ENCODE data around the gene C10orf90.

Gene C10orf90

GRCh38 chr10:126417220-126417825 is 253.2 kb downstream of the C10orf90 start:
- FAIRE-seq: no peak

GRCh38 chr10:126409821-126410220 is 260.7 kb downstream of the C10orf90 start:
- FAIRE-seq: no peak

- no peak for FAIRE-seq
Measured at GRCh38 chr10:126408953-126409641, 261.4 kb downstream of the C10orf90 start.

GRCh38 chr10:126407831-126408230 is 262.7 kb downstream of the C10orf90 start:
- no peak for FAIRE-seq

GRCh38 chr10:126405239-126405775 is 265.2 kb downstream of the C10orf90 start:
- no peak for FAIRE-seq

- no peak for FAIRE-seq
Measured at GRCh38 chr10:126402721-126403695, 267.5 kb downstream of the C10orf90 start.

GRCh38 chr10:126400641-126401040 is 269.9 kb downstream of the C10orf90 start:
- FAIRE-seq: no peak

GRCh38 chr10:126398924-126399323 is 271.6 kb downstream of the C10orf90 start:
- no peak for FAIRE-seq

GRCh38 chr10:126398383-126398743 is 272.1 kb downstream of the C10orf90 start:
- no peak for FAIRE-seq

GRCh38 chr10:126397640-126398382 is 272.7 kb downstream of the C10orf90 start:
- no peak for FAIRE-seq

- no peak for FAIRE-seq
Measured at GRCh38 chr10:126397156-126397555, 273.3 kb downstream of the C10orf90 start.

GRCh38 chr10:126394948-126395347 is 275.5 kb downstream of the C10orf90 start:
- FAIRE-seq: no peak

GRCh38 chr10:126393076-126393475 is 277.4 kb downstream of the C10orf90 start:
- no peak for FAIRE-seq

GRCh38 chr10:126392469-126392868 is 278.0 kb downstream of the C10orf90 start:
- FAIRE-seq: no peak

- no peak for FAIRE-seq
Measured at GRCh38 chr10:126392068-126392467, 278.4 kb downstream of the C10orf90 start.

GRCh38 chr10:126391192-126391885 is 279.2 kb downstream of the C10orf90 start:
- FAIRE-seq: no peak

GRCh38 chr10:126390324-126390723 is 280.2 kb downstream of the C10orf90 start:
- FAIRE-seq: no peak

GRCh38 chr10:126387931-126388911 is 282.3 kb downstream of the C10orf90 start, which contains the start of gene ADAM12:
Gene ADAM12, minus strand, starts transcription at chr10:126388477. Its CDS starts 332 bp downstream, at chr10:126388145.
- no peak for FAIRE-seq

GRCh38 chr10:126387041-126387921 is 283.2 kb downstream of the C10orf90 start:
- FAIRE-seq: no peak

Data from G401.6 (cell line).